Activated T-cell treated with anti-CD3 and anti-CD28 coated beads, Interleukin-2, amount 50 U/mL, for 4 hours (primary cell): ENCODE results near the gene C10orf90. TPM values are rescaled to one million over a fixed set of nuclear protein-coding genes. Genes with fewer than 3 reads are reported as not detected.
A peak's percentile ranks its signal among the peaks of the same experiment; 100 is the strongest.
"Not testable (repeated sequence)": the region's sequence is repeated elsewhere in the genome, so short reads cannot be mapped to it uniquely, and the experiment has no call there.

Experiments used
- ATAC-seq, 2 donors: fragments of 200-7000 bp; cut with Tn5 transposase; one replicate each; pipeline ENCODE4 v1.10.0; 2021
- DNase-seq: peaks from one replicate; pipeline ENCODE4 v3.0.0-alpha.2; 2020
- H3K27me3 Mint-ChIP-seq: one replicate; pipeline ENCODE4 v1.8.0; 2021; ENCODE audit warnings: low read depth, mixed read lengths
- H3K36me3 Mint-ChIP-seq: one replicate; pipeline ENCODE4 v1.8.0; 2022; ENCODE audit warnings: mixed read lengths; ENCODE audit not compliant: insufficient read depth
- H3K4me1 Mint-ChIP-seq: one replicate; pipeline ENCODE4 v1.8.0; 2021; ENCODE audit warnings: low read depth, mixed read lengths
- H3K4me3 Mint-ChIP-seq: one replicate; pipeline ENCODE4 v1.8.0; 2021; ENCODE audit warnings: mild to moderate bottlenecking, moderate library complexity, mixed read lengths
- H3K9me3 Mint-ChIP-seq: one replicate; pipeline ENCODE4 v1.8.0; 2021; ENCODE audit warnings: mixed read lengths
- total RNA-seq, 3 donors: library from RNA; stranded (reverse); gene quantifications; one replicate each; pipeline ENCODE4 v1.2.1, GENCODE V29; 2021

The C10orf90 gene
- total RNA-seq, 3 donors from 2014 or later: not detected

- Mint-ChIP-seq H3K27me3 (peaks cover 33% of the 10 kb centered on the region), H3K9me3 (no peaks in the 10 kb centered on the region), H3K4me3 (no peak overlapping the region), H3K36me3 (no peaks in the 10 kb centered on the region), H3K4me1 (peaks cover 6% of the 10 kb centered on the region)
- no peak for DNase-seq
- no peak for ATAC-seq
Measured at GRCh38 chr10:126390324-126390723, 280.2 kb downstream of the C10orf90 start.

GRCh38 chr10:126387931-126388911 lies 282.3 kb downstream of the C10orf90 start, which contains the start of gene ADAM12:
ADAM12 (minus strand) TSS chr10:126388477; CDS start chr10:126388145, 332 bp downstream.
- Mint-ChIP-seq H3K4me1 (peaks cover 6% of the 10 kb centered on the region), H3K9me3 (no peaks in the 10 kb centered on the region), H3K4me3 (peak within 1 kb of the TSS; percentile 79), H3K36me3 (no peaks in the 10 kb centered on the region), H3K27me3 (peaks cover 37% of the 10 kb centered on the region)
- ATAC-seq (peak; percentile 24 to 25), DNase-seq (no peak)

- ATAC-seq: peak in 1 of 2 donors; percentile 45
- no peaks in the 10 kb centered on the region for H3K36me3 Mint-ChIP-seq
- peaks cover 6% of the 10 kb centered on the region for H3K4me1 Mint-ChIP-seq
- peak overlapping the region; percentile 79 for H3K4me3 Mint-ChIP-seq
- peaks cover 37% of the 10 kb centered on the region for H3K27me3 Mint-ChIP-seq
- H3K9me3 Mint-ChIP-seq: no peaks in the 10 kb centered on the region
- no peak for DNase-seq
Measured at GRCh38 chr10:126387041-126387921, 283.2 kb downstream of the C10orf90 start.

- no peaks in the 10 kb centered on the region for H3K36me3 Mint-ChIP-seq
- H3K27me3 Mint-ChIP-seq: peaks cover 30% of the 10 kb centered on the region
- no peak overlapping the region for H3K4me3 Mint-ChIP-seq
- no peaks in the 10 kb centered on the region for H3K9me3 Mint-ChIP-seq
- no peak for ATAC-seq
- DNase-seq: no peak
- peaks cover 6% of the 10 kb centered on the region for H3K4me1 Mint-ChIP-seq
Measured at GRCh38 chr10:126384269-126384873, 286.1 kb downstream of the C10orf90 start.

- Mint-ChIP-seq H3K4me3 (no peak overlapping the region), H3K4me1 (no peaks in the 10 kb centered on the region), H3K27me3 (peaks cover 6% of the 10 kb centered on the region), H3K36me3 (no peaks in the 10 kb centered on the region), H3K9me3 (peaks cover 3% of the 10 kb centered on the region)
- no peak for DNase-seq
- no peak for ATAC-seq
Measured at GRCh38 chr10:126380352-126381076, 290.0 kb downstream of the C10orf90 start.

- not testable (repeated sequence) for H3K4me3 Mint-ChIP-seq, H3K9me3 Mint-ChIP-seq, ATAC-seq, H3K36me3 Mint-ChIP-seq, H3K4me1 Mint-ChIP-seq, H3K27me3 Mint-ChIP-seq, DNase-seq
Measured at GRCh38 chr10:126379166-126379565, 291.3 kb downstream of the C10orf90 start.

GRCh38 chr10:126376956-126377355 lies 293.5 kb downstream of the C10orf90 start:
- no peaks in the 10 kb centered on the region for H3K27me3 Mint-ChIP-seq
- H3K4me1 Mint-ChIP-seq: no peaks in the 10 kb centered on the region
- peaks cover 2% of the 10 kb centered on the region for H3K36me3 Mint-ChIP-seq
- ATAC-seq (no peak), DNase-seq (no peak)
- H3K4me3 Mint-ChIP-seq: no peak overlapping the region
- H3K9me3 Mint-ChIP-seq: peaks cover 13% of the 10 kb centered on the region

- Mint-ChIP-seq H3K4me3 (no peak overlapping the region), H3K27me3 (no peaks in the 10 kb centered on the region), H3K36me3 (peaks cover 2% of the 10 kb centered on the region), H3K9me3 (peaks cover 13% of the 10 kb centered on the region), H3K4me1 (no peaks in the 10 kb centered on the region)
- no peak for DNase-seq
- ATAC-seq: no peak
Measured at GRCh38 chr10:126375926-126376554, 294.5 kb downstream of the C10orf90 start.

GRCh38 chr10:126375299-126375698 lies 295.2 kb downstream of the C10orf90 start:
- H3K9me3 Mint-ChIP-seq: peaks cover 13% of the 10 kb centered on the region
- no peak for ATAC-seq
- no peak for DNase-seq
- no peak overlapping the region for H3K4me3 Mint-ChIP-seq
- peaks cover 2% of the 10 kb centered on the region for H3K36me3 Mint-ChIP-seq
- H3K4me1 Mint-ChIP-seq: no peaks in the 10 kb centered on the region
- H3K27me3 Mint-ChIP-seq: no peaks in the 10 kb centered on the region

Other genes with a start within 250 kb of the C10orf90 start
- gene DOCK1, start 234.7 kb upstream of the C10orf90 start, total RNA-seq: under 1 TPM; 0.11 to 0.15 (median 0.14) TPM